GM10266 (cell line): ENCODE data around the gene IGF2BP2.

ENCODE experiments used
- DNase-seq: peaks from one replicate; pipeline ENCODE4 v3.0.0; 2012; ENCODE audit errors: extremely low spot score
- TF ChIP-seq, protein P1 (sequence below): IDR thresholded peaks from 2 replicates; pipeline ENCODE4 v1.5.1; 2012; ENCODE audit warnings: mild to moderate bottlenecking, low read depth; ENCODE audit not compliant: control insufficient read depth, insufficient read depth; ENCODE audit errors: missing control alignments

Gene IGF2BP2

DNA sequence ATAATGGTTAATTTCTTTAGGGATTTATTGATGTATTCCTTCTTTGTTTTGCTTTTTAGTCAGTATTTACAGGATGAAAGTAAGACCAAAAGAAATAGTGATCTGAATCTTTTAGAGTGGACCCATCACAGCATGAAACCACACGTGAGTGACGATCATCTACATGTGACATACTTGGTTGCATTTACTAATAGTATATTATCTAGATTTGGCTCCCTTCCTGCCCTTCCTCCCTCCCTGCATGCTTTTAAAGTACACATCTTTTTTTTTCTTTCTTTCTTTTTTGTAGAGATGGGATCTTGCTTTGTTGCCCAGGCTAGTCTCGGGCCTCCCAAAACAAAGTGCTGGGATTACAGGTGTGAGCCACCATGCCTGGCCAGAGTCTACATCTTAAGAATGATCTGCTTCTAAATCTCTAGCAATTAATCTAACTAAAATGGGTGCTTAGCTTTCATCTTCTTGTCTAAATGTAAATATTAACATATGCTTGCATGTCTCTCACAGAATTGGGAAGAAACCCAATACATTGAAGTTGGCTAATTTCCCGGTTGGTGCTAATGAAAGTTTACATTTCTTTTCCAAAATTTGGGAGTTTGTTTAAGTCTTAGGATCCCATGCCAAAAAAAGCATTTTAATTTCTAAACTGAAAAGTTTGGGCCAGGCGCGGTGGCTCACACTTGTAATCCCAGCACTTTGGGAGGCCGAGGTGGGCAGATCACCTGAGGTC lies 200.7 kb downstream of the IGF2BP2 start:
- TF ChIP-seq, protein P1, sequence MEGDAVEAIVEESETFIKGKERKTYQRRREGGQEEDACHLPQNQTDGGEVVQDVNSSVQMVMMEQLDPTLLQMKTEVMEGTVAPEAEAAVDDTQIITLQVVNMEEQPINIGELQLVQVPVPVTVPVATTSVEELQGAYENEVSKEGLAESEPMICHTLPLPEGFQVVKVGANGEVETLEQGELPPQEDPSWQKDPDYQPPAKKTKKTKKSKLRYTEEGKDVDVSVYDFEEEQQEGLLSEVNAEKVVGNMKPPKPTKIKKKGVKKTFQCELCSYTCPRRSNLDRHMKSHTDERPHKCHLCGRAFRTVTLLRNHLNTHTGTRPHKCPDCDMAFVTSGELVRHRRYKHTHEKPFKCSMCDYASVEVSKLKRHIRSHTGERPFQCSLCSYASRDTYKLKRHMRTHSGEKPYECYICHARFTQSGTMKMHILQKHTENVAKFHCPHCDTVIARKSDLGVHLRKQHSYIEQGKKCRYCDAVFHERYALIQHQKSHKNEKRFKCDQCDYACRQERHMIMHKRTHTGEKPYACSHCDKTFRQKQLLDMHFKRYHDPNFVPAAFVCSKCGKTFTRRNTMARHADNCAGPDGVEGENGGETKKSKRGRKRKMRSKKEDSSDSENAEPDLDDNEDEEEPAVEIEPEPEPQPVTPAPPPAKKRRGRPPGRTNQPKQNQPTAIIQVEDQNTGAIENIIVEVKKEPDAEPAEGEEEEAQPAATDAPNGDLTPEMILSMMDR, result no peak
- DNase-seq, result no peak

DNA sequence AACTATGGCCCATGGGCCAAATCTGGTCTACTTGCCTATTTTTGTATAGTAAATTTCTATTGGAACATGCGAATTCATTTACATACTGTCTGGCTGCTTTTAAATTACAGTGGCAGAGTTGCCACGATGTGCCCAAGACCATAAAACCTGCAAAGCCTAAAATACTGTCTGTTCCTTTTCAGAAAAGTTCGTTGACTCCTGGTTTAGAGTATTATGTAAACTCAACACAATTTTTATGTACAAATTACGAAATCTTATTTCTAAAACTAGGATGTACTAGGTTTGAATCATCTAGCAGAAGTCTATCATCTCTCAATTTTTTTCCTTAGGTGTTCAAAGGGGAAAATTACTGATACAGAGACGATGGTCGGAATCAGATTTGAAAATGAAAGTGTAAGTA lies 211.8 kb downstream of the IGF2BP2 start:
- DNase-seq, result no peak

DNA sequence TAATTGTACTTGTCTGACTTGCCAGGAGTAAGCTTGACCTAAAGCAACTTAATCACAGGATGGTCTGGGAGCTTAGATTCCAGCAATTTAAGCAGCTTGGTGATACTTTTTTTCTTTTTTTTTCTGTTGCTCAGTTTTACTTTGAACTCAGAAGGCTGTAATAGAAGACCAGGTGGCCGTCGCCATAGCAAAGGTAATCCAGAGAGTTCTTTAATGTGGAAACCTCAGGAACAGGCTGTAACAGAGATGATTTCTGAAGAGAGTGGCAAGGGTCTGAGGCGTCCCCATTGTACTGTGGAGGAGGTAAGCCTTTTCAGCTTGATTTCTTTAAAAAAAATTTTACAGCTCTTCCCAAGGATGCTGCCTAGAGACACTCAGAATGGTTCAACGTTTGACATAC lies 218.6 kb downstream of the IGF2BP2 start:
- no peak for DNase-seq
- TF ChIP-seq, protein P1, result no peak

More for the DNA sequence above, 211.8 kb downstream of the IGF2BP2 start:
- TF ChIP-seq, protein P1, result no peak

DNA sequence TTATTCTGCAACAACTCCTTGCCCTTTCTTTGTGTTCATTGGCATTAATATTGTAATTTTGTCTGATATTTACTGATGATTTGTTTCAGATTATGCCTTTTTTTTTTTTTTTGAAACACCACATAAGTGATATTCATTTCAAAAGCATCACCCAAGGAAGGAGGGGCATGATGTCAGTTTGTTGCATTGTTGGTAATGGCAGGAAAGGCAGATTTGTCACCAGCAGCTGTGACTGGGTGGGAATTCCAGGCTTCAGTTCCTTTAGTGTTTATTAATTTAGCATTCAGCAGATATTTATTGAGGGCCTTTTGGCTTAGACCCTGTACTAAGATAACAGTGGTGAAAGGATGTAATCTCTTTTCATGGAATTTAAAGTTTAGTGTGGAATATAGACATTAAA lies 219.3 kb downstream of the IGF2BP2 start:
- TF ChIP-seq, protein P1, result no peak
- DNase-seq, result no peak

DNA sequence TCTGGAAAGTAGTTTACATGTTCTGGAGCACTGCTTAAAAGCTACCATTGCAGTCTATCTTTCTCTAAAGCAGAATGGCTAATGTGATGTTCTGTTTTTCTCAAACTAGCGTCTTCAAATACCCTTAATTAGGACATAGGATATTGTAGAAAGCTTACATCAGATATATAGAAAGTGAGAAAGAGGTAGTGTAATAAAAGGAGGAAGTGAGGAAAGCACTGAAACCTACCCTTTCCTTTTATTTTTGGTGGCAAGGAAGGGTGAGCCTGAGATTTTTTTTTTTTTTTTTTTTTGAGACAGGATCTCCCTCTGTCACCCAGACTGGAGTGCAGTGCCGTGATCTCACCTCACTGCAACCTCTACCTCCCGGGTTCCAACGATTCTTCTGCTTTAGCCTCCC lies 229.3 kb downstream of the IGF2BP2 start:
- DNase-seq, result peak; percentile 56
- TF ChIP-seq, protein P1, result no peak

DNA sequence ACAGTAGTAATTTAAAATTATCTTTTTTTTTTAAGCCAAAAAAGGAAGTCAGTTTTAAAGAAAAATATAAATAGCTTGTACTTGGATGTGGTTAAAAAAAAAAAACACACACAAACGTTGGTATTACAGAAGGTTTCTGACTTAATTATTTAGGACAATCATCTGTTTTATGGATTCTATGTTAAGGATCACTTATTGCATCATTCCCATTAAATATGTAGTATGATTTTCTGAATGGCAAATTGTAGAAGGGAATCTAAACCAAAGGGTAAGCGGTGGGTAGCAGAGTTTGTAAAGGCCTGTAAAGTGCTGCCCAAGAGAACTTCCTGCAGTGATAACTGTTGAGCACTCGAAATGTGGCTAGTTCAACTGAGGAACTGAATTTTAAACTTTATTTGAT lies 230.8 kb downstream of the IGF2BP2 start:
- TF ChIP-seq, protein P1, result no peak
- DNase-seq, result no peak
